ENCODE results near the gene ZFP69B. TPM values are rescaled to one million over a fixed set of nuclear protein-coding genes. Genes with fewer than 3 reads are reported as not detected.

ZFP69B gene
- polyA plus RNA-seq (2011; rRNA removed) (2.8 and 3.0 TPM in 2 replicates), polyA plus RNA-seq (2017; fragmentation: RNase III; extraction: RNeasy Plus Mini Kit Qiagen cat#74134 plus additional on column Dnase treatment) (1.9 to 2.3 TPM (median 1.9 TPM) in 3 replicates), polyA minus RNA-seq (2011; rRNA and poly(A)+ RNA removed) (1.3 and 1.8 TPM in 2 replicates)
- 0.65 and 0.78 TPM in 2 replicates for polyA plus RNA-seq (2012; cell fraction: cytosol; rRNA removed)
- polyA plus RNA-seq (2012; cell fraction: nucleus; rRNA removed) = 0.30 and 0.47 TPM in 2 replicates

GRCh38 chr1:40449684-40450494, at the start of gene ZFP69B:
TSS of gene ZFP69B (plus strand) at chr1:40450476. CDS start at chr1:40450962, 486 bp downstream.
- POLR2A ChIA-PET = interaction anchor here (0.8 to 1.6 kb wide), 2 partner anchors 81 to 241 kb away, joined by 3 to 10 read pairs; partner anchors contain the start of genes NFYC and ZNF684
- ATAC-seq (peak; percentile 99), FAIRE-seq (no peak), DNase-seq (ENCODE audit: low read depth in 1 of 2, low spot score in 1 of 2) (peak; percentile 85 to 88)
- CTCF ChIA-PET = no interaction called here
- Histone ChIP-seq H3K4me2 (peak within 1 kb of the TSS; percentile 98), H3K4me1 (no peaks in the 10 kb centered on the region; the same call in 2 of the 3 replicates), H3K4me3 (peak within 1 kb of the TSS; percentile 60), H3K27ac (peak within 1 kb of the TSS; percentile 85 to 96), H3K9me3 (peaks cover 36% of the 10 kb centered on the region)
- 2% methylated on average over 13 of the region's 64 CpGs for WGBS (ENCODE audit: missing lambda C conversion rate)
- TF ChIP-seq TFCP2L1 (CRISPR knock-in tag; IDR thresholded peaks at IDR 0.05) (no peak), NR3C1 (IDR thresholded peaks at IDR 0.05) (no peak), ELK1 (IDR thresholded peaks at IDR 0.05; ENCODE audit: low read depth, low read length) (no peak), RAD21 (conservative IDR thresholded peaks at IDR 0.05 in 1 of 2, IDR thresholded peaks at IDR 0.05 in 1 of 2) (no peak), POLR2A (IDR thresholded peaks at IDR 0.05; ENCODE audit: low read length) (peak; percentile 78), SMC3 (IDR thresholded peaks at IDR 0.05) (no peak), PHF8 (IDR thresholded peaks at IDR 0.05; ENCODE audit: borderline replicate concordance, low read depth) (peak; percentile 47; the same call in 1 of the 2 replicates), JUN (IDR thresholded peaks at IDR 0.05) (peak in 1 of 2 experiments; percentile 65; a peak in 2 of 5 replicates), MAX (IDR thresholded peaks at IDR 0.05) (peak; percentile 70), E2F6 (IDR thresholded peaks at IDR 0.05; ENCODE audit: borderline replicate concordance, low read depth) (peak; percentile 53; the same call in 1 of the 2 replicates), ESRRA (IDR thresholded peaks at IDR 0.05; ENCODE audit: borderline replicate concordance, low read length) (no peak)
- TF ChIP-seq, protein P1, sequence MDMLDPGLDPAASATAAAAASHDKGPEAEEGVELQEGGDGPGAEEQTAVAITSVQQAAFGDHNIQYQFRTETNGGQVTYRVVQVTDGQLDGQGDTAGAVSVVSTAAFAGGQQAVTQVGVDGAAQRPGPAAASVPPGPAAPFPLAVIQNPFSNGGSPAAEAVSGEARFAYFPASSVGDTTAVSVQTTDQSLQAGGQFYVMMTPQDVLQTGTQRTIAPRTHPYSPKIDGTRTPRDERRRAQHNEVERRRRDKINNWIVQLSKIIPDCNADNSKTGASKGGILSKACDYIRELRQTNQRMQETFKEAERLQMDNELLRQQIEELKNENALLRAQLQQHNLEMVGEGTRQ (IDR thresholded peaks at IDR 0.05) = no peak

- CTCF ChIA-PET = interaction anchor here (0.6 kb wide), 1 partner anchor 8 kb away, joined by 3 read pairs; no protein-coding TSS in a partner anchor
- no peak overlapping the region for H3K4me2 ChIP-seq
- POLR2A ChIA-PET = no interaction called here
- no peak for DNase-seq (ENCODE audit: low read depth in 1 of 2, low spot score in 1 of 2)
- H3K4me1 ChIP-seq = no peaks in the 10 kb centered on the region
- ATAC-seq = no peak
- H3K9me3 ChIP-seq = no peaks in the 10 kb centered on the region
- no peak overlapping the region for H3K27ac ChIP-seq
- no peak overlapping the region for H3K4me3 ChIP-seq
- TF ChIP-seq ZSCAN20 (CRISPR knock-in tag; IDR thresholded peaks at IDR 0.05) = no peak
- TF ChIP-seq BHLHE40 (IDR thresholded peaks at IDR 0.05; ENCODE audit: low read depth, low read length) = no peak
- TF ChIP-seq ZNF302 (CRISPR knock-in tag; IDR thresholded peaks at IDR 0.05) = no peak
- TF ChIP-seq, protein P2, sequence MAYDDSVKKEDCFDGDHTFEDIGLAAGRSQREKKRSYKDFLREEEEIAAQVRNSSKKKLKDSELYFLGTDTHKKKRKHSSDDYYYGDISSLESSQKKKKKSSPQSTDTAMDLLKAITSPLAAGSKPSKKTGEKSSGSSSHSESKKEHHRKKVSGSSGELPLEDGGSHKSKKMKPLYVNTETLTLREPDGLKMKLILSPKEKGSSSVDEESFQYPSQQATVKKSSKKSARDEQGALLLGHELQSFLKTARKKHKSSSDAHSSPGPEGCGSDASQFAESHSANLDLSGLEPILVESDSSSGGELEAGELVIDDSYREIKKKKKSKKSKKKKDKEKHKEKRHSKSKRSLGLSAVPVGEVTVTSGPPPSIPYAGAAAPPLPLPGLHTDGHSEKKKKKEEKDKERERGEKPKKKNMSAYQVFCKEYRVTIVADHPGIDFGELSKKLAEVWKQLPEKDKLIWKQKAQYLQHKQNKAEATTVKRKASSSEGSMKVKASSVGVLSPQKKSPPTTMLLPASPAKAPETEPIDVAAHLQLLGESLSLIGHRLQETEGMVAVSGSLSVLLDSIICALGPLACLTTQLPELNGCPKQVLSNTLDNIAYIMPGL (CRISPR knock-in tag; IDR thresholded peaks at IDR 0.05; ENCODE audit: borderline replicate concordance) = no peak
- no peak for TF ChIP-seq ZFP36 (IDR thresholded peaks at IDR 0.05; ENCODE audit: borderline replicate concordance, partially characterized antibody)
- no peak for TF ChIP-seq JUNB (IDR thresholded peaks at IDR 0.05)
- no peak for TF ChIP-seq CHD2 (IDR thresholded peaks at IDR 0.05; ENCODE audit: low read length, partially characterized antibody)
- TF ChIP-seq, protein P3, sequence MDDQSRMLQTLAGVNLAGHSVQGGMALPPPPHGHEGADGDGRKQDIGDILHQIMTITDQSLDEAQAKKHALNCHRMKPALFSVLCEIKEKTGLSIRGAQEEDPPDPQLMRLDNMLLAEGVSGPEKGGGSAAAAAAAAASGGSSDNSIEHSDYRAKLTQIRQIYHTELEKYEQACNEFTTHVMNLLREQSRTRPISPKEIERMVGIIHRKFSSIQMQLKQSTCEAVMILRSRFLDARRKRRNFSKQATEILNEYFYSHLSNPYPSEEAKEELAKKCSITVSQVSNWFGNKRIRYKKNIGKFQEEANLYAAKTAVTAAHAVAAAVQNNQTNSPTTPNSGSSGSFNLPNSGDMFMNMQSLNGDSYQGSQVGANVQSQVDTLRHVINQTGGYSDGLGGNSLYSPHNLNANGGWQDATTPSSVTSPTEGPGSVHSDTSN (IDR thresholded peaks at IDR 0.05) = no peak
- no peak for TF ChIP-seq CBX2 (IDR thresholded peaks at IDR 0.05; ENCODE audit: borderline replicate concordance, low read depth)
- TF ChIP-seq FOXS1 (CRISPR knock-in tag; IDR thresholded peaks at IDR 0.05) = no peak
- TF ChIP-seq NPAS2 (CRISPR knock-in tag; IDR thresholded peaks at IDR 0.05; ENCODE audit: borderline replicate concordance) = no peak
- TF ChIP-seq JUN (IDR thresholded peaks at IDR 0.05) = no peak
- WGBS (ENCODE audit: missing lambda C conversion rate) = 80% methylated on average over 7 of the region's 7 CpGs
- no peak for FAIRE-seq
Observed at GRCh38 chr1:40401473-40402201, 48.6 kb upstream of the ZFP69B start.

Data from A549 (cell line).